T follicular helper cell (primary cell): ENCODE results near the gene LGI4.
"Not testable (repeated sequence)": the region's sequence is repeated elsewhere in the genome, so short reads cannot be mapped to it uniquely, and the experiment has no call there.

Experiments
- DNase-seq: peaks from one replicate; pipeline ENCODE4 v3.0.0-alpha.2; 2020; ENCODE audit warnings: low read depth

The LGI4 gene

DNA sequence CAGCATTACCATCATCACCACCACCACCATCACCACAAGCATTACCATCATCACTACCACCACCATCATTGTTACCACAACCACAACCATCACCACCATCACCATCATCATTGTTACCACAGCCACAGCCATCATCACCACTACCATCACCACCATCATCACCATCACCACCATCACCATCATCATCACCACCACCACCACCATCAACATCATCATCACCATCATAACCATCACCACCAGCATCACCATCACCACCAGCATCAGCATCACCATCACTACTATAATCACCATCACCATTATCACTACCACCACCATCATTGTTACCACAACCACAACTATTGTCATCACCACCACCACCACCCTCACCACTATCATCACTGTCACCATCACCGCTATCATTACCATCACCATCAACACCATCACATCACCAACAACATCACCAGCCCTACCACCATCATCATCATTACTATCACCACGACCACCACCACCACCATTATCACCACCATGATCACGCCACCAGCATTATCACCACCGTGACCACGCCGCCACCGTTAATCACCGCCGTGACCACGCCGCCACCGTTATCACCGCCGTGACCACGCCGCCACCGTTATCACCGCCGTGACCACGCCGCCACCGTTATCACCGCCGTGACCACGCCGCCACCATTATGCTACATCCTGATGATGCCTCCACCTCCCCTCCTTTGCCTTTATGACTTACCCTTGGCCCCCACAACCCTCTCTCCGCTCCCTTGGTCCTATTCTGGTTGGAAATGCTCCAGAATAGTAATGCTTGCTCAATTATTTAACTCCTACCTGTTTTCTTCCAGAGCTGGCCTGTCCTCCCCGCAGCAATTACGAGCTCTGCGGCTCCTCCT lies 29.2 kb downstream of the LGI4 start:
- no peak for DNase-seq

DNA sequence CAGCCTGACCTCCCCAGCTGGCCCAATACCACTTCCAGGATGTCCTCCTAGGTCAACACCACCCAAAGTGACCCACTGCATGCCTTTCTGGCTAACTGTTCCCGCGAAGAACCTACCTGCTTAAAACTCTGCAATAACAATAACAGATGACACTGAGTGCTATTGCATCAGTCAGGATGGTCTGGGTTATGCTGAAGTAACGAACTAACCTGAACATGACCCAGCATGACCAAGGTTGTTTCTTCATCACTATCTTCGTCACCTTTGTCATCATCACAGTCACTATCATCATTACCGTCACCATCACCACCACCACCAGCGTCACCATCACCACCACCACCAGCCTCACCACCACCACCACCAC lies 29.8 kb downstream of the LGI4 start:
- no peak for DNase-seq

DNA sequence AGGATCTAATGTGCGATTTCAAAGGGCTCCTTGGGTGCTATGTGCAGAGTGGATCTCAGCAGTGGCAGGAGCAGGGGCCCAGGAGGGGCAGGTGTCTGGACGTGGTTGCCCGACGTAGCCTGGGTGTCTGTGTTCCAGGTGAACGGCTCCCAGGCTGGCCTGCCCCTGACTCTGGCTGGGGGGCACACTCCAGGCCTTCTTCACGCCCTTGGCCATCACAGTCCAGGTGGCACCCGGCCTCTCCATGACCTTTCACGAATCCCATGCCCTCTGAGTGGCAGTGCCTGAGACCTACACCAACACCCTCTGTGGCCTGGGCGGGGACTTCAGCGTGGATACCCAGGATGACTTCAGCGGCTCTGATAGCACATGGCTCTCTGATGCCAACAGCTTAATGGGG lies 30.5 kb downstream of the LGI4 start:
- no peak for DNase-seq

DNA sequence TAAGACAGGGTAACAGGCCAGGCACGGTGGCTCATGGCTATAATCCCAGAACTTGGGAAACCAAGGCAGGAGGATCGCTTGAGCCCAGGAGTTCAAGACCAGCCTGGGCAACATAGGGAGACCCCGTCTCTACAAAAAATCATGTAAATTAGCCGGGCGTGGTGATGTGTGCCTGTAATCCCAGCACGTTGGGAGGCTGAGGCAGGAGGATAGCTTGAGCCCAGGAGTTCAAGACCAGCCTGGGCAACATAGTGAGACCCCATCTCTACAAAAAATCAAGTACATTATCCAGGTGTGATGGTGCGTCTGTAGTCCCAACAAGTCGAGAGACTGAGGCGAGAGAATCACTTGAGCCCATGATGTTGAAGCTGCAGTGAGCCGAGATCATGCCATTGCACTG lies 31.2 kb downstream of the LGI4 start:
- not testable (repeated sequence) for DNase-seq

DNA sequence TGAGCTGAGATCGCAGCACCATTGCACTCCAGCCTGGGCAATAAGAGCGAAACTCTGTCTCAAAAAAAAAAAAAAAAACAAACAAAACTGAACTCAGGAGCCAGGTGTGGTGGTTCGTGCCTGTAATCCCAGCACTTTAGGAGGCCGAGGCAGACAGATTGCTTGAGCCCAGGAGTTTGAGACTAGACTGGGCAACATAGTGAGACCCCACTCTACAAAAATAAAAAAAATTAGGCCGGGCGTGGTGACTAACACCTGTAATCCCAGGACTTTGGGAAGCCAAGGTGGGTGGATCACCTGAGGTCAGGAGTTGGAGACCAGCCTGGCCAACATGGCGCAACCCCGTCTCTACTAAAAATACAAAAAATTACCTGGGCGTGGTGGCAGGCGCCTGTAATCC lies 32.9 kb downstream of the LGI4 start:
- not testable (repeated sequence) for DNase-seq

DNA sequence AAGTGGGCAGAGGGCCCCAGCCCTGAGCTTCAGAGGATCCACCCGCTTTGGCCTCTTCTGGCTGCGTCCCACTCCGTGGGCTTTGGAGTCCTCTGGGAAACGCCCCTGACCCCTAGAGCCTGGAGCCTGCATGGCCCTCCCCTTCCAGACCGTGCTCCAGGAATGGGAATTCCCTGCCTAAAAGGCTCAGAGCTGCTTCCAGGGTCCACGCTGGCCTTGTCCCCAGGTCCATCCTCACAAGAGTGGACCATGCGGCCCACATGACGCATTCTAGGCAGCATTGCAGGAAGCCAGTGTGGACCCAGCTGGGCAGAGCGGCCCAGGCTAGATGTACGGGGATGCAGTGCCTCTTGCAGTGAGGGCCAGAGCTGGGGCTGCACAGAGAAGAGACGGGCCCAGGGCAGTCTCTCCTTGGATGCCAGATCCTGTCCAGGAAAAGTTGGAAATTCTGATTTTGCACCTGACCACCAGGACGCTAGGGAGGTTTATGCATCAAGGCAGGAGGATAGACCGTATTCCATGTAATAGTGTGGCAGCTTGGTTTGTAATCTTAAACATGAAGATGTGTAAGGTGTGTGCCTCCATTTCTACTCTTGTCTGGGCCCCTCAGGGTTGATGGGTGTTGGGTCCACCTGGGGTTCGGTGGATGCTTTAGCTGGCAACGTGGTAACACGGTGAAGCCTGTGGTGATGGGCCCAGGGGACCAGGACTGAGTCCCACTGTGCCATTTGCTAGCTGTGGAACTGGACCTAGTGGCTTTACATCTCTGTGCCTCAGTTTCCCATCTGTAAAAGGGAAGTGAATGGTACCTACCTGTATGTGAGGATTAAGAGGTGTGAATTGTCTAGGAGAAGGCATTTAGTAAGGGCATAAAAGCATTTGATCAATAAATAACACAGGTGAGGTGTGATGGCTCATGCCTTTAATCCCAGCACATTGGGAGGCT lies 34.0 kb downstream of the LGI4 start:
- DNase-seq, result no peak

DNA sequence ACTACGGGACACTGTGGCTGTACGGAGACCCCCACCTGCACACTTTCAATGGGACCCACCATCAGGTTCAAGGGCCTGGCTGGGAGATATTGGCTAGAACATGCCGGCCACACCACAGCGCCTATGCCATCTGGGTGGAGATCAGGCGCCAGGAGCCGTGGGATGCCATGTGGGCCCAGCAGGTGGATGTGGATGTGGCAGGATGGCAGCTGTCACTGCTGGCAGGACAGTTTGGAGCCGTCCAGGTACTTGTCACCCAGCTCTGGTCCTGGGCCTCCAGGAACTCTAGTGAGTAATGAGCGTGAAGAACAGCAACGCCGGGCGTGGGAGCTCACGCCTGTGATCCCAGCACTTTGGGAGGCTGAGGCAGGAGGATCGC lies 35.0 kb downstream of the LGI4 start:
- no peak for DNase-seq

DNA sequence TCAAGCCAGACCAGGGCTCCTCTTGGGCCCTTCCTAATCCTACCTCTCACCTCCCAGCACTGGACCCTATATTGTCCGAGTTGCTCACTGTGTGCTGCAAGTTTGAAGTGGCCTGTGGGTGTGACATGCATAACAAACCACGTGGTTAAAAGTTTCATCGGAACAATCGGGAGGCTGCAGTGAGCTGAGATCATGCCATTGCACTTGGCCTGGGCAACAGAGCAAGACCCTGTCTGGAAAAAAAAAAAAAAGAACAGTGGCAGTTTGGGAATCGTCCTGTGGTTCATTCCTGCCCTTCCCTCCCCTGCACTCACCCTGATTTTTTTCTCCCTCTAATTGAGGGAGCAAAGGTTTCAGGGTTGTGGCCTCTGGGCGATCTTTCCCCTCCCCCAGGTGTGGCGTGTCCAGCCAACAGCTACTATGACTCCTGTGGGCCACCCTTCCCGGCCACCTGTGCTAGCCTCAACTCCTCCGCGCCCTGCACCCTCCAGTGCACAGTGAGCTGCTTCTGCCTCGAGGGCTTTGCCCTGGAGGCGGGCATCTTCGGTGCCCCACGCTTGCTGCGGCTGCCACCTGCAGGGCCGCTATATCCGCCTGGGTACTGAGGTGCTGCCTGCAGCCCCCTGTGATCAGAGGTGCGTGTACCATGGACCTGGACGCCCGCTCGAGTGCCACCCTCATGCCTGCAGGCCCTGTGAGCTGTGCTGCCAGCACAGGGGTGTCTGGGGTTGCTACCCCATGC lies 35.5 kb downstream of the LGI4 start:
- no peak for DNase-seq

DNA sequence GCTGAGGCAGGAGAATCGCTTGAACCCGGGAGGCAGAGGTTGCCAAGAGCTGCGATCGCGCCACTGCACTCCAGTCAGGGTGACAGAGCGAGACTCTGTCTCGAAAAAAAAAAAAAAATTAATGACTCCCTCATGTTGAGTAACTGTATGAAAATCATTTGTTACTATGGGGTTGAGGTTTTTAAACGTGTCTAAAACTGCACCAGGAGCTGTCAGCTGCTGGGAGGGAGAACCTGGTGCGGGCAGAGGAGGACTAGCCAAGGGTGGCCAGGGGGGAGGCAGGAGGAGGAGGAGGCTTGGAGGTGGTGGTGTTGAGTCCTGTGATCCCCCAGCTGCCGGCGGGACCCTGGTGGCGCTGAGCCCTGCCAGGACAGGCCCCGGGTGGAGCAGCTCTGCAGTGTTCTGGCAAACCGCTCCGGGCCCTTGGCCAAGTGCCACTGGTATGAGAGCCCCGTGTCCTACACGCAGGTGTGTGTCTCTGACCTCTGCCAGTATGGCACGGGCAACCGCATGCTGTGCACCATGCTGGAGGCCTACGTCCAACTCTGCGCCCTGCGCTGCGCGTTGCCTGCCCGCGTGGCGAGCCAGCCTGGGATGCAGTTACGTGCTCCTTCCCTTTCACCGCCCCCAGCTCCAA lies 36.3 kb downstream of the LGI4 start:
- DNase-seq, result no peak

DNA sequence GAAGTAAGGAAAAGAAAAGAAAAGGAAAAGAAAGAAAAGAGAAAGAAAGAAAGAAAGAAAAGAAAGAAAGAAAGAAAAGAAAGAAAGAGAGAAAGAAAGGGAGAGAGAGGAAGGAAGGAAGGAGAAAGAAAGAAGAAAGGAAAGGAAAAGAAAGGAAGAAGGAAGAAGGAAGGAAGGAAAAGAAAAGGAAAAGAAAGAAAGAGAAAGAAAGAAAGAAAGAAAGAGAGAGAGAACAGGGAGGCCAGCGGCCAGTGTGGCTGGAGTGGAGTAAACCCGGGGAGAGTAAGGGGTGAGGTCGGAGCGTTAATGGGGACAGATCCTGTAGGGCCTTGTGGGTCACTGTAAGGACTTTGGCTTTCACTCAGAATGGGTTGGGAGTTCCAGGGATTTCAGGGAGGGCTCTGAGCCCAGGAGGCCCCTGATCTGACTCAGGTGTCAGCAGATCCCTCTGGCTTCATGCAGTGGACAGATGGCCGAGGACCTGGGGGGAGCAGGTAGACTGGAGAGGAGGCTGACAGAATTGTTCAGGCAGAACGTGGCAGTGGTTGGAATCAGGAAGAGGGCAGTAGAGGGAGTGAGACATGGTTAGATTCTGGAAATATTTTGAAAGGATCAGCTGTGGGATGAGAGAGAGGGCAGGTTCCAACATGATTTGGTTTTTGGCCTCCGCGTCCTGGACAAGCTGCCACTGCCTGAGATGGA lies 39.0 kb downstream of the LGI4 start:
- DNase-seq, result no peak

DNA sequence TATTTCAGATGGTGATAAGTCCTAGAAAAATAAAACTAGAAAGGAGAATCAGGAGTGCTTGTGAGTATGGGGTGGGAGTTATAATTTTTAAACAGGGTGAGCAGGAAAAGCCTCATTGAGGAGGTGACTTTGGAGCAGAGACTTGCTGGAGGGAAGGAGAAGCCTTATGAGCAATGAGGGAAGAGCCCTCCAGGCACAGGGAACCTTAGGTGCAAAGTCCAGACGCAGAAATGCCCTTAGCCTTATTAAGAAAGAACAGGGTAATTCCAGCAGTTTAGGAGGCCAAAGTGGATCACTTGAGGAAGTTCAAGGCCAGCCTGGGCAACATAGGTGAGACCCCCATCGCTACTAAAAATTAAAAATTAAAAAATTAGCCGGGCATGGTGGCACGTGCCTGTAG lies 40.2 kb downstream of the LGI4 start:
- DNase-seq, result no peak

DNA sequence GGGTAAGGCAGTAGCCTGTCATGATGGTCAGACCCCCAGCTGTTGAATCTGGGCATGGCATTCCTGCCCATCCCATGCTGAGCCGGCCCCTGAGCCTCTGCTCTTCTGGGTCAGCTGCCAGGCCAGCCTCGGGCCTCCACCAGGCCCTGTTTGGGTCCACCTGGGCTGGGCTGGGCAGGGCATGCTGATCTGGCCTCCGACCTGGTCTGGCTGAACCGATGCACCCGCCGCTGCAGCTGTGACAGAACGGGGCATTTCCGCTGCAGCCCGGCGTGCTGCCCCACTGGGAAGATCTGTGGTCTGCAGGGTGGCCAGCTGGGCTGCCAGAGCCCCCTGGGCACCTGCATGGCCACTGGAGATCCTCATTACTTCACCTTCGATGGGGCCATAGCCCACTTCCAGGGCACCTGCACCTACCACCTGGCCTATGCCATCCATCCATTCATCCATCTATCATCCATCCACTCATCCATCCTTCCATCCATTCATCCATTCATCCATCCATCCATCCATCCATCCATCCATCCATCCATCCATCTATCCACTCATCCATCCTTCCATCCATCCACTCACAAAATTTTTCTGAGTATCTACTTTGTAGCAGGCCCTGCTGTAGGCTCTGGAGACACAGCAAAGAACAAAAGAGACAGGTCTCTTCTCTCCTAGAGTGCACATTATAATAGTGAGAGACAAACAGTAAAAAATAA lies 40.8 kb downstream of the LGI4 start:
- DNase-seq, result no peak

DNA sequence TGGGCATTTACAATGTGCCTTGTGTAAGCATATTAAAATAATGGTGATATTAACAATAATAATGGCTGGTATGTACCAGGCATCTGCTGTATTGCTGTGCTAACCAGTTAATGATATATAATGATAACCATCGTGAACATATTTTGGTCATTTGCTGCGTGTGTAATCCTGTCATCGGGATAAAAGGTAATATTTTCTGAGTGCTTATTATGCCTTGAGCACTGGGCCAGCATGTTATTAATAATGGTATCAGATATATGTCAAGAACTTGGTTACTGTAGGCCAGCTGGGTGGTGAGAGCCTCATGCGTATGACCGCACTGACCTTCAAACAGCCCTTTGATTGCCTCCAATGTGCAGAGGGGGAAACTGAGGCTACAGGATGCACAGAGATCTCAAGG lies 41.4 kb downstream of the LGI4 start:
- DNase-seq, result no peak

DNA sequence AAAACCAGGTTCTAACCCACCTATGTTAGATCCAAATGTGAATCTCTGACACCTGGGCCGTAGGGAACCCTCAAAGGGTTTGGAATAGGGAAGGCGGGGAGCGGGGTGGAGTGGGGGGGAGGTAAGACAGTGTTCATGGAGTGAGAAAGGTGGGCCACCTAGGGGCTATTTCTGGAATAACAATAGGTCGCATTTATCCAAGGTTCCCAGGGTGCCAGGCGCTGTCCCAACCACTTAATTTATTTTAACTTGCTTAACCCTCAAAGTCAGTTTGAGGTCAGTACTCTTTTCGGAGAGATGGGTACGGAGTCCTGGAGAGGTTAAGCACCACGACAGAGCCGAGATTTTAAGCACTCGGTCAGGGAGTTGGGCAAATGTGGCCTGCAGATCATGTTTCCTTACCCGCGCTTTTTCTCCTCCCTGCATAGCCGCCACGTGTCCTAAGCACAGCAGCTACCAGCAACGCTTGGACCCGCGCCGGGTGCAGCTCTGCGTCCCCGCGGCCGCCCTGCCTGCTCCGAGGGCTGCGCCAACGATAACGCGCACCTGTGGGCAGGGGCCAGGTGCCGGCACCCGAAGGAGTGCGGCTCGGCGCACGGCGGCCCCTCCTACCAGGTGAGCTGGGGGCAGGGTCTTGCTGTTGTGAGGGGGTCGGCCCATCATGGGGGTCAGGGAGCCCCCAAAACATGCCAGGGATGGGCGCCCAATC lies 44.2 kb downstream of the LGI4 start:
- peak; percentile 6 for DNase-seq

DNA sequence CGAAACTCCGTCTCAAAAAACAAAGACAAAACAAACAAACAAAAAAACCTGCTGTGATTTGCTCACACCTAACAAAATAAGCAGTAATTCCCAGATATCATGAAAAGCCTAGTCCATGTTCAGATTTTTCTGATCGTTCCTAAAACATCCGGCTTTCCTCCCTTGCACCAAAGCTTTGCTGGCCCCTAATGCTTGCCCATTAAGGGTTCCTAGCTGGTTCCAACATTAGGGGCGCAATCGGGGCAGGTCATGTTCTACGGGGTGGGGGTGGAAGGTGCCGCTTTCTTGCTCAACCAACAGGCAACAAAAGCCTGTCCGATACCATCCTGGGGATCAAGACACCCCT lies 44.7 kb downstream of the LGI4 start:
- DNase-seq, result no peak

DNA sequence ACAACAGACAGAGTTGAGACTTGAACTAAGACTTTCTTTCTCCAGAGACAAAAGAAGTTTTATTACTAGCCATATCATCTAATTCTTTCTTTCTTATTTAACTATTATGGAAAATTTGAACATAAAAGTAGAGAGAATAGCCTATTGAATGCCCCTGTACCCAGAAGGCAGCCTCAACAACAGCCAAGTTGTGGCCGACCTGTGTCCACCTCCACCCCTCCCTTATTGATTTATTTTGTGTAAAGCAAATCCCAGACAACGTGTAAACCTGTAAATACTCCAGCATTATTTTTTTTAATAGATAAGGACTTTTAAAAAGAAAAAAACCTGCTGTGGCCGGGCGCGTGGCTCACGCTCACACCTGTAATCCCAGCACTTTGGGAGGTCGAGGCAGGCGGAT lies 45.3 kb downstream of the LGI4 start:
- DNase-seq, result no peak

DNA sequence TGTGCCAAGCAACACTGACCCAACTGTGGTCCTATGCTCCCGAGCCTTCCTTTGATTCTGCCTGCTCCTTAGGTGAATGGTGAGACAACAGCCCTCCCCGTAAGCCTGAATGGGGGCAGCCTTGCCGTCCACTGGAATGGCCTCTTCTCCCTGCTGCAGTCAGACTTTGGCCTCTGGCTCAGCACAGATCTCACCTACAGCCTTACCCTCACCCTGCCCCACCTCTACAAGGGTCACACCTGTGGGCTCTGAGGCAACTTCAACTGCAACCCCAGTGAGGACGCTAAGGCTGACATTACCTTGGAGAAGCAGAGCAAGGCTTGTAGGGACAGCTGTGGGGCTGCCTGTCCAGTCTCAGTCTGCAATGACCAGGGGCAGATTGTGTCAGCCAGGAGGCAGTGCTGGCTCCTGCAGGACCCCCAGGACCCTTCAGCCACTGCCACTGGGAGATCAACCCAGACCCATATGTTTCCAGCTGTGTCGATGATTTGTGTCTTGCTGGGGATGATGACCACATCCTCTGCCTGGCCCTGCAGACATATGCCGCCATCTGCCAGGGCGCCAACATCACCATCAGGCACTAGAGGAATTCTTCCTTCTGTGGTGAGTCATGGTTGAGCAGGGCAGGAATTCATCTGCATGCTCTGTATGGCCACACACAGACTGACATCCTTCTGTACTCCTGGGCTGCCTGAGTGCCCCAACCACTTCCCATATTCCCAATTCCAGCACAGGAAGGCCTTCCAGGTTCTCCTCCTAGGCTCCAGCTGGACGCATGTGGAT lies 46.5 kb downstream of the LGI4 start:
- no peak for DNase-seq

DNA sequence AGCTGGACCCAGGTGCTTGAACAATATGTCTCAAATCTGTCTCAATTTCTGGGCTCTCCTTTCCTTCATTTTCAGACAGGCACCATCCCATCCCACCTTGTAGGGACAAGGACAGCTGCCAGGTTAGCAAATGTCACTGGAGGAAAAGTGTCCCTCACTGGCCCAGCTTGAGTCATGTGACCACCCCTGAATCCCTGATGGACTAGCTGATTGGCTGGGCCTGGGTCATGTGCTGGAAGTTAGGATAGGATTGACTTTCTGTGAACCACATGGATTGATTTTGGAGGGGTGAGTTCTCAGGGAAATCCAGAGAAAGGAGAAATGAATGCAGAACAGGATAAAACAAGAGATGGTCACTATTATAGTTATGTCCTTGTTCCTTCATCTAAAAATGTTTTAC lies 47.5 kb downstream of the LGI4 start:
- no peak for DNase-seq

DNA sequence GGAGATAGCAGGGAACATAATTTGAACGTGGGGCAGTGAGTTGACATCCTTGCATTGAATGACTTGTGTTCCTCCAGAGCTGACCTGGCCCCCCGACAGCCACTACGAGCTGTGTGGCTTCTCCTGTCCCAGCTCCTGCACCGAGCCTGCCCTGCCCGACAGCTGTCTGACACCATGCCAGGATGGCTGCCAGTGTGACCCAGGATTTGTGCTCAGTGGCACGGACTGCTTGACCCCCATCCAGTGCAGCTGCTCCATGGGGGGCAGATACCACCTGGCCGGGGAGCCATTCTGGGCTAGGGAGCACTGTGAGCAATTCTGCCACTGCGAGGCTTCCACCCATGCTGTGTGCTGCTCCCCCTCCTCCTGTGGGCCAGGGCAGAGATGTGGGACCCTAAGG lies 48.4 kb downstream of the LGI4 start:
- DNase-seq, result no peak
